ENCODE measurements around the gene CYB561A3.
A peak's percentile ranks its signal among the peaks of the same experiment; 100 is the strongest.

The CYB561A3 gene

GRCh38 chr11:61342207-61342803 is 19.4 kb downstream of the CYB561A3 start:
- no peak for DNase-seq

GRCh38 chr11:61341706-61342105 is 20.0 kb downstream of the CYB561A3 start:
- DNase-seq: no peak

- DNase-seq: no peak
Measured at GRCh38 chr11:61340979-61341378, 20.7 kb downstream of the CYB561A3 start.

GRCh38 chr11:61339490-61339878 is 22.2 kb downstream of the CYB561A3 start:
- no peak for DNase-seq

- DNase-seq: no peak
Measured at GRCh38 chr11:61338783-61339489, 22.7 kb downstream of the CYB561A3 start.

- DNase-seq: no peak
Measured at GRCh38 chr11:61337706-61338470, 23.8 kb downstream of the CYB561A3 start.

- DNase-seq: peak; percentile 79
Measured at GRCh38 chr11:61336171-61336935, 25.3 kb downstream of the CYB561A3 start.

GRCh38 chr11:61335355-61335710 is 26.3 kb downstream of the CYB561A3 start:
- DNase-seq: no peak

- DNase-seq: no peak
Measured at GRCh38 chr11:61334434-61335354, 27.0 kb downstream of the CYB561A3 start.

- no peak for DNase-seq
Measured at GRCh38 chr11:61333550-61334433, 27.9 kb downstream of the CYB561A3 start.

- DNase-seq: peak; percentile 81
Measured at GRCh38 chr11:61332797-61333549, 28.7 kb downstream of the CYB561A3 start, which contains the start of the genes DDB1 and TKFC. DDB1 (minus strand) TSS chr11:61333105; CDS start chr11:61332968, 137 bp downstream. TKFC (plus strand) TSS chr11:61333228; CDS start chr11:61334729, 1,501 bp downstream.

- DNase-seq: no peak
Measured at GRCh38 chr11:61332281-61332796, 29.3 kb downstream of the CYB561A3 start.

GRCh38 chr11:61331651-61332050 is 30.0 kb downstream of the CYB561A3 start:
- DNase-seq: no peak

GRCh38 chr11:61329871-61330270 is 31.8 kb downstream of the CYB561A3 start:
- DNase-seq: no peak

GRCh38 chr11:61328351-61328750 is 33.3 kb downstream of the CYB561A3 start:
- no peak for DNase-seq

- DNase-seq: no peak
Measured at GRCh38 chr11:61327669-61328071, 34.0 kb downstream of the CYB561A3 start.

GRCh38 chr11:61325649-61326414 is 35.9 kb downstream of the CYB561A3 start:
- no peak for DNase-seq

GRCh38 chr11:61315260-61315659 is 46.4 kb downstream of the CYB561A3 start:
- DNase-seq: no peak

GRCh38 chr11:61310749-61311148 is 50.9 kb downstream of the CYB561A3 start:
- DNase-seq: no peak
